GM12891 (cell line): Measurements from ENCODE around the gene ADARB1.
A peak's percentile ranks its signal among the peaks of the same experiment; 100 is the strongest.

ENCODE experiments used
- DNase-seq: peaks from one replicate; pipeline ENCODE4 v3.0.0; 2011; ENCODE audit warnings: low spot score; ENCODE audit not compliant: insufficient read length
- FAIRE-seq: peaks from 2 replicates; lab custom pipeline; 2011; peaks lifted over from hg19 to GRCh38; lab: Jason Lieb, UNC
- PAX5 ChIP-seq: IDR thresholded peaks from 2 replicates; pipeline ENCODE4 v1.6.1; 2011; ENCODE audit warnings: low read length, moderate library complexity, mild to moderate bottlenecking; ENCODE audit not compliant: insufficient read depth, severe bottlenecking
- POLR2A ChIP-seq: IDR thresholded peaks from 2 replicates; pipeline ENCODE4 v1.6.1; 2011; ENCODE audit warnings: low read depth, low read length, control low read depth
- POLR2AphosphoS5 ChIP-seq: IDR thresholded peaks from 2 replicates; pipeline ENCODE4 v1.6.1; 2011; ENCODE audit warnings: low read depth, low read length, control low read depth
- POU2F2 ChIP-seq: IDR thresholded peaks from 2 replicates; pipeline ENCODE4 v1.6.1; 2011; ENCODE audit warnings: low read depth, mild to moderate bottlenecking, control low read depth, low read length, moderate library complexity
- SPI1 ChIP-seq: IDR thresholded peaks from 2 replicates; pipeline ENCODE4 v1.6.1; 2011; ENCODE audit warnings: low read depth, low read length, control low read depth
- TAF1 ChIP-seq: IDR thresholded peaks from 2 replicates; pipeline ENCODE4 v1.6.1; 2011; ENCODE audit warnings: low read depth, low read length, control low read depth

The ADARB1 gene

DNA sequence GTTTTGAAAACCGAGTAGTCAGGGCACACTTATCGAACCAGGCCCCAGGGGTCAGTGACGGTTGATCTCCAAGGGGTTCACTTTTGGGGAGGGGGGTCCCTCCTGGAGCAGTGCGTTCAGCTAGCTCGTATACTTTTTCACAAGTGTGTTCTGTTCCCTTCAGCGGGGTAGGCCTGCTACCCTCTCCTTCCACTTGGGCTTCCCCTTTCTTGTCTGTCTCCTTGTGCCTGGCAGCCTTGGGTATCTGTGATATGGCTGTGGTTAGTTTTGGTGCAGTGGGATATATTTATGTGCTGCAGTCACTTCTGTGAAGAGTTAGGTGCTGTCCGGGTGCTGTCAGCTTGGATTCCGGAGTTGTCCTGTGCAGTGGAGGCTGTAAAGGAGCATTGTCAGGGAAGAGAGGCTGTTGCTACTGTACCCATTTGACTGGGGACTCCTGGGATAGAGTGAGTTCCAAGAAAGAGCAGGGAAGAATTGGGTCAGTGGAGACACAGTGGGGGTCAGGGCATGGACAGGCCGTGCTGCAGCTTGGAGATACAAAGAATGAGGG lies 29.7 kb downstream of the ADARB1 start:
- peak; percentile 5 for FAIRE-seq
- TF ChIP-seq SPI1 (peak; percentile 65), TAF1 (no peak)
- DNase-seq = no peak

DNA sequence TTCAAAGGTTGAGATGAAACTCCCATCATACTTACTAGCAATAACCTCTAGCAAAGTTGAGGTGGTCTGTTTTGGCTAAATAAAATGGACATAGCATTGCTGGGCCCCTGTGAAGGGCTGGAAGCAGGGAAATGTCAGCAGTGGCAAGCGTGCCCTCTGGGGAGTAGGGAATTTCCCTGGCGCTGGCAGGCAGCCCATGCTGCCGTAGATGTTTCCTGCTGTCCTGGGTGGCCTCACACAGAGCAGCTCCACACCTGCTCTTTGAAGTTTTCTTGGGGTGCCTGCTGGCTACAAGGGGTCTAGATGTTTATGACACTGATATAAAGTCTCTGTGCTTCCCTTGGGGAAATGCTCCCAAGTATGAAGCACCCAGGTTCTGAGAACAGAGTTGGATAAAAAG lies 30.2 kb downstream of the ADARB1 start:
- TF ChIP-seq PAX5 (no peak), POLR2AphosphoS5 (no peak), POU2F2 (no peak), SPI1 (no peak), POLR2A (no peak), TAF1 (no peak)
- no peak for FAIRE-seq
- DNase-seq = no peak

DNA sequence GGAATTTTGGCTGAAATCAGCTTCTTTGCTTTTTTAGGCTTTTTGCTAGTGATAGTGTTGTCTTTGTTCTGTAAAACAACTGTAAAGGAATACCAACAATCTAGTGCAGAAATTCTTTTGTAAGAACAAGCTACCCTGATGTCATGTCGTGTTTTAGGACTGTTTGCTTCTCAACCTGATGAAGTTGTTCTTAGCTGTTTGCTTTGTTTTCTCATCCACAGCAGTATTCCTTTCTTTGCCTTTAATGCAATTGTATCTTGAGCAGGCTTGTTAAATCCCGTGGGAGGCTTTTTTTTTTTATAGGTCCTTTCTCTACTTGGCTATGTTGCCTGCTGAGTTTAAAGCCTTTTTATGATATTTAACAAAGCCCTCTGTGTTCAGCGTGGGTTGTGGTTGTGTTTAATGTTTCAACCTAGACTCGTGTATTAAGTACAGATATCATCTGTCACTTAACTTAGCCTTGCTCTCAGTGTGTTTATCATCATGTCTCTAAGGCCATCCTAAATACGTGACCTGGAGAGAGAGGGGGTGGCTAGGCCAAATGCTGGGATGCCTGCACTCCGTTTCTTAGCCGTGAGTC lies 31.6 kb downstream of the ADARB1 start:
- no peak for DNase-seq
- FAIRE-seq = no peak
- TF ChIP-seq POLR2A = no peak
- TF ChIP-seq SPI1 = no peak
- no peak for TF ChIP-seq POLR2AphosphoS5
- no peak for TF ChIP-seq TAF1
- no peak for TF ChIP-seq POU2F2
- TF ChIP-seq PAX5 = no peak

DNA sequence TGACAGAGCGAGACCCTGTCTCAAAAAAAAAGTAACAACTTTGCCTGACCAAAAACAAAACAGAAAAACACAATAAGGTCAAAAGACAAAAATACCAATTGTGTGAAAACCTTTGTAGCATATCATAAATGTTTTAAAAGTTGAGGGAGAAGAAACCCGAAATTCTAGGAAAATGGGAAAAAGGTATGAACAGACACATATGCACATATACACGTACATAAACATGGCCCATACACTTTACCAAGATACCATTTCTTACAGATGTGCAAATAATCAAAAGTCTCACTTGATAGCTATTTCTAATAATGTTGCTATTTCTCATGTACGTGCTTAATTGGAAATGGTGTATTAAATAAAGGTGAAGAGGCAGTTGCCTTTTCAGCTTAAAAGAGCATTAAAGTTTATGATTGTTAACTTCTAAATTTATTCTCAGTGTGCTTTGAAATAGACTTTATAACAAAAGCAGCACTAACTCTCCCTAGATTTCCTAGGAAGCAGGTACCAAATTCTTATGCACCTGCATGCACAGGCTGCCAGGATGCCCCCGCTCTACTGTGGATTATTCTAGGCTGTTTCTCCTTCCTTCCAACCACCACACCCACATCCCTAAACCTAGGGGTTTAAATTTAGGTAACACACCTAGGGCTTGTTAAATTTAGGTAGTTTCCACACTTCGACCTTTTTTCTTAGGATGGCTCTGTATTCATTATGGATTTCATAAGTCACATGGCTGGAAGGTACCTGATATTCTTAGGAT lies 33.8 kb downstream of the ADARB1 start:
- DNase-seq (no peak), FAIRE-seq (no peak)
- TF ChIP-seq POLR2AphosphoS5 (no peak), POU2F2 (no peak), TAF1 (no peak), SPI1 (no peak), POLR2A (no peak), PAX5 (no peak)

DNA sequence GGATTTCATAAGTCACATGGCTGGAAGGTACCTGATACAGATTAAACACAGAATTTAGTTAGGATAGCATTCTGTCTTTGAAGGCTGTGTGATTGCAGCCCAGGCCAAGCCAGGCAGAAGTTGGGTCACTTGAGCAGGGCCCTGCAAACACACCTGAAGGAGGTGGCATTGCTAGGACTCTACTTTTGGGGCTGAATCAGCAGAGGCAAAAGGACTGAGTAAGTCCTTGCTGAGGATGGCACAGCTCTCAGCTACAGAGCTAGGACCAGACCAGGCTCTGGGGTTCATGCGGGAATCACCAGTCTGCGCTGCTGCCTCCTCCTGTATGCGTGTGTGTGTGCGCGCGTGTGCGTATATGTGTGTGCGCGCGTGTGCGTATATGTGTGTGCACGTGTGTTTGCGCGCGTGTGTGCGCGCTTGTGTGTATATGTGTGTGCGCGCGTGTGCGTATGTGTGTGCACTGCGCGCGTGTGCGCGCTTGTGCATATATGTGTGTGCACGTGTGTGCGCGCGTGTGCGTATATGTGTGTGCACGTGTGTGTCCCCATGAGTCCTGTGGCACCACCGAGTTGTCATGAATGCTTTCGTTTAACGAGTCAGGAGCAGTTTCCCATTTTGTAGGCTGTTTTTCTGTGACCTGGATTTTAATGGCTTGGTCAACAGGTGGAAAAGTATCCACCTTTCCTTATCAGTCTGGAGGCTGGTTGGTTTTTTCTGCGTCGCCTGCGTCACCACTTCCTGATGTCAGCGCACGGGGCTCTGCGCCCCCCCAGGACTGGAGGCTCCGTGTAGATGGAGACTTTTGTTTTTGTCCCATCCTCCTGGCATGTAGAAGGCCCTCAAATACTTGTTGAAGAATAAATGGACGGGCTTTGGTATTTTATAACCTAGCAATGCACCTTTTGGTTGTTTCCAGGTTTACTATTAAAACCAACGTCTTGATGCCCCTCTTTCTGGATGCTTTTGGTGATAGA lies 34.7 kb downstream of the ADARB1 start:
- TF ChIP-seq POLR2AphosphoS5 (no peak), POU2F2 (no peak), TAF1 (no peak), POLR2A (no peak), SPI1 (no peak), PAX5 (no peak)
- peak; percentile 82 for FAIRE-seq
- no peak for DNase-seq

DNA sequence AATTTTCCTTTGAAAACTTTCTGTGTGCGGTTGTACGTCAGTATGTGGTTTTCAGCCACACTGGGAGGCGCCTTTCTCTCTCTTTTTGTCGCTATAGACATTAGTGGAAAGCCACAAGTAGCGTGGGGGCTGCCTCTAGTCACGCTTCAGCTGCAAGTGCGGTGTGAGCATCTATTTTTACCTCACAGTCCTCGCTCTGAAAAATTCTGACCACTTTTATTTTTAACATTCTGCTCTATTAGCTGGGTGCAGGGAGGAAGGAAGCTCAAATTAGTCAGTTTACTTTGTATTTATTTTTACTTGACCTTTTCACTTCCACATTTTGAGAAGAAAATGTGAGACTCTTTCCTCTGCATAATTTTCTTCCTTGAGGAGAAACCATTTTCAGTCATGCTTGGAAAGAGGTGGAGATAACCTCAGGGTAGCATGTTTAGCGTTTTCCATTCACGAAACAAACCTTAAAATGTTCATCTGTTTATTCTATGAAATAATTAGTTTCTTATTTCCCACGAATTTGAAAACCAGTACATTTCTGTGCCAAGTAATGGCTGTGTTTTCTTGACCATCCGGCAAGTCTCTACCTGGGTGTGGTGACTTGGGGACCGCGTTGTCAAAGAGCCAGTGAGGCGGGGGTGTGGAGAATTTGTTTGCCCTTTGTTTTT lies 35.6 kb downstream of the ADARB1 start:
- TF ChIP-seq PAX5 (peak; percentile 95), POU2F2 (peak; percentile 73; the same call in 1 of the 2 replicates), POLR2A (no peak), POLR2AphosphoS5 (no peak), SPI1 (peak; percentile 90), TAF1 (no peak)
- peak; percentile 57 for DNase-seq
- FAIRE-seq = peak; percentile 85

DNA sequence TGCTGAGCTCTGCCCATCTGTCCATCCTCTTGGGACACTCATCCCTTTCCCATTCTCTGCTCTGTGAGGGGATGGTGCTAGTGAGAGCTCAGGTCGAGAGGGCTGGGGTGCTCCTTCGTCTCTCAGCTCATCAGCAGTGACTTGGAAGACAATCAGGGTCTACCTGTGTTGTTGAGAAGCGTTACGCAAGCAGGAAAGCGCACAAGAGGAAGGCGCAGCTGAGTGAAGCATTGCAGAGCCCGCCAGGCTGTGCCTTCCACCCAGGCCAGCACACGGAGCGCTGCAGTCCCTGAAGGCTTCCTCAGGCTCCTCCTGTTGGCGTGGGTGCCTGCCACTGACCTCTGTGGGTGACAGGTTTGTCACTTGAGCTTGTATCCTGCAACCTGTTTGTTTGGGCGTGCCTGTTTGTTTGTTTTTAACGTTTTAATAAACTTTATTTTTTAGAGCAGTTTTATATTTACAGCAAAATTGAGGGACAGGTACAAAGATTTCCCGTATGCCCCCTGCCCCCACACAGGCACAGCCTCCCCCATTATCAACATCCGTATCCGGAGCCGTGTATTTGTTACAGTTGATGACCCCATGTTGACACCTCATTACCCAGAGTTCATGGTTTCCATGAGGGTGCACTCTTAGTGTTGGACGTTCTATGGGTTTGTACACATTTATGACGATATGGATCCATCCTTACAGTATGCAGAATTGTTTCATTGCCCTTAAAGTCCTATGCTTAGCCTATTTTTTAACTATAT lies 36.7 kb downstream of the ADARB1 start:
- DNase-seq = no peak
- TF ChIP-seq TAF1 (no peak), POLR2A (no peak), PAX5 (no peak), POU2F2 (no peak)
- FAIRE-seq = peak; percentile 50

DNA sequence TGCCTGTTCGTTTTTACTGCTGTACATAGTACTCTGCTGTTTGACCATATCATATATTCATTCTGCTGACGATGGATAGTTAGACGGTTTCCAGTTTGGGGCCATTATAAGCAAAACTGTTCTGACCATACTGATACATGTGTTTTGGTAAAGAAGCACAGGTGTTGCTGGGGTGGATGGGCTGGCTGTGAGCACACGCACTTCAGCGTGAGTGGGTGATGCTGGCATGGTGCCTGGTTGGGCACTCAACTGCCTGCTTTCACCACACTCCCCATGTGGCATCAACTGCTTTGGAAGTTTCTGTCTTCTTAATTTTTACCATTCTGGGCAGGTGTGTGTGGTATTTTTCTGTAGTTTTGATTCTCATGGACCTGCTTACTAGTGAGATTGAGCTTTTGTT lies 37.3 kb downstream of the ADARB1 start:
- DNase-seq (no peak), FAIRE-seq (no peak)
- TF ChIP-seq SPI1 (no peak), POLR2AphosphoS5 (no peak)

DNA sequence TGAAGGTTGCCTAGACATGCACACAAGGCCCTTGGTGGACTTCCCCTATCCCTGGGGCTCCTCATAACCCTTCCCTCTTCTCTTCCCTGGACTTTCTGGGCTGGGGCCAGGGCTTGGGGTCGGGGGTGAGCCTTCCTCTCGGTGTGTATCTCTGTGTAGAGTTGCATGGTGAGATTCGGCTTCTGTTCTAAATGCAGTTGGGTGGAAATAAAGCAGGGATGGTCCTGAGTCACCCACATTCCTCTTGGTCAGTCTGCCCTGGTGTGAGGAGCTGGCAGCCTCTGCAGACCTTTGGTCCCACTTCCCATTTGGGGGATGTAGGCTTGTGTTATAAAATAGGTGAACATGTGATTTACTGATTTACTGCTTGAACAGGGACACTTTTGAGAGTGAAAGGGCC lies 38.0 kb downstream of the ADARB1 start:
- FAIRE-seq = no peak
- no peak for DNase-seq
- TF ChIP-seq POLR2A (no peak), TAF1 (no peak), SPI1 (no peak), POU2F2 (no peak)
